ENCODE measurements around the gene THAP3. TPM values are rescaled to one million over a fixed set of nuclear protein-coding genes. Genes with fewer than 3 reads are reported as not detected.
A peak's percentile ranks its signal among the peaks of the same experiment; 100 is the strongest.

Gene THAP3
- total and polyA plus RNA-seq, 9 of the 15 experiments (the other 6 are each of a cell fraction or from before 2014, with no cell fraction given) = 1.9 to 31.2 (median 18.2) TPM

DNA sequence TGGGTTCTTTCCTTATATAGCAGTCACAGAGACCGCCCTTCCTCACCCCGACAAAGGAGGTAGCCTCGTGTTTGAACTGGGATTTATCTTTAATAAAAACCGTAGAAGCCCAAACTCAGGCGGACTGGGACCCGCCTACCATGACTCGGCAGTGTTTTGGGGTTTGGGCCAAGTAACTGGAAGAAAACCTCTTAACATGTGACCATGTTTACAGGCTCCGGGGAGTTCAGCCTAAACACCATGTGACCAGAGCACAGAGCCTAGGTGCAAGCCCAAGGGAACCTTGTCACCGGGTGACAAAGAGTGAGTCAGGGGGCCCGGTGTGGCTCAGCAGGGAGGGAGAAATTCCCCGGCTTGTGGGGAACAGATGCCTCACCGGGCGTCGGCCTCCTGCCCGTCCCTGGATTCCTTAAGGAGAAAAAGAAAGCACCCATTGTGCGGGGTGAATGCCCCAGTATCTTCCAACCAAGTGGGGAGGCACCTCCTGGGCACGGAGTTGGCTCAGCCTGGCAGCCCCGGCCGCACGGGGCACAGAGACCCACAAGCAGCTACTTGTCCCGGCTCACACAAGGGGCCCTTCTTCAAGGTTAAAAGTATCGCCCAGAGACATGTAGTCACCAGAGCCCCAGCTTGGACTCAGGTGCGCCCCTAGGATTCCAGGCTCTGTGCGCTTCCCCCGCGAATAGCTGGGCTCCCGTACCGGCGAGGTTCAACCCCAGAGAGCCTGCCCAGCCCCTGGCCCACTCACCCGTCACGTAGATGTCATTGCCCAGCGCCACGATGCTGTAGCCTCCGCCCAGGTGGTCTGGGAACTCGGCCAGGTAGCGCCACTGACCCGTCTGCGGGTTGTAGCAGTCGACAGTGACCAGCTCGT, 23.4 kb upstream of the THAP3 start (continued):
- no peak for TF ChIP-seq STAT5B (CRISPR knock-in tag; IDR thresholded peaks at IDR 0.05)
- TF ChIP-seq PHB2 (IDR thresholded peaks at IDR 0.05; ENCODE audit: low read depth) = no peak
- TF ChIP-seq, protein P1, sequence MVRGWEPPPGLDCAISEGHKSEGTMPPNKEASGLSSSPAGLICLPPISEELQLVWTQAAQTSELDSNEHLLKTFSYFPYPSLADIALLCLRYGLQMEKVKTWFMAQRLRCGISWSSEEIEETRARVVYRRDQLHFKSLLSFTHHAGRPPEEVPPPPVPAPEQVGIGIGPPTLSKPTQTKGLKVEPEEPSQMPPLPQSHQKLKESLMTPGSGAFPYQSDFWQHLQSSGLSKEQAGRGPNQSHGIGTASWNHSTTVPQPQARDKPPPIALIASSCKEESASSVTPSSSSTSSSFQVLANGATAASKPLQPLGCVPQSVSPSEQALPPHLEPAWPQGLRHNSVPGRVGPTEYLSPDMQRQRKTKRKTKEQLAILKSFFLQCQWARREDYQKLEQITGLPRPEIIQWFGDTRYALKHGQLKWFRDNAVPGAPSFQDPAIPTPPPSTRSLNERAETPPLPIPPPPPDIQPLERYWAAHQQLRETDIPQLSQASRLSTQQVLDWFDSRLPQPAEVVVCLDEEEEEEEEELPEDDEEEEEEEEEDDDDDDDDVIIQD (CRISPR knock-in tag; IDR thresholded peaks at IDR 0.05) = no peak
- TF ChIP-seq, protein P2, sequence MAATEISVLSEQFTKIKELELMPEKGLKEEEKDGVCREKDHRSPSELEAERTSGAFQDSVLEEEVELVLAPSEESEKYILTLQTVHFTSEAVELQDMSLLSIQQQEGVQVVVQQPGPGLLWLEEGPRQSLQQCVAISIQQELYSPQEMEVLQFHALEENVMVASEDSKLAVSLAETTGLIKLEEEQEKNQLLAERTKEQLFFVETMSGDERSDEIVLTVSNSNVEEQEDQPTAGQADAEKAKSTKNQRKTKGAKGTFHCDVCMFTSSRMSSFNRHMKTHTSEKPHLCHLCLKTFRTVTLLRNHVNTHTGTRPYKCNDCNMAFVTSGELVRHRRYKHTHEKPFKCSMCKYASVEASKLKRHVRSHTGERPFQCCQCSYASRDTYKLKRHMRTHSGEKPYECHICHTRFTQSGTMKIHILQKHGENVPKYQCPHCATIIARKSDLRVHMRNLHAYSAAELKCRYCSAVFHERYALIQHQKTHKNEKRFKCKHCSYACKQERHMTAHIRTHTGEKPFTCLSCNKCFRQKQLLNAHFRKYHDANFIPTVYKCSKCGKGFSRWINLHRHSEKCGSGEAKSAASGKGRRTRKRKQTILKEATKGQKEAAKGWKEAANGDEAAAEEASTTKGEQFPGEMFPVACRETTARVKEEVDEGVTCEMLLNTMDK (IDR thresholded peaks at IDR 0.05; ENCODE audit: borderline replicate concordance, insufficient read depth, low read depth, low read length, poor library complexity, severe bottlenecking) = no peak
- no peak for TF ChIP-seq ETV5 (CRISPR knock-in tag; IDR thresholded peaks at IDR 0.05; ENCODE audit: low read depth)
- TF ChIP-seq, protein P3, sequence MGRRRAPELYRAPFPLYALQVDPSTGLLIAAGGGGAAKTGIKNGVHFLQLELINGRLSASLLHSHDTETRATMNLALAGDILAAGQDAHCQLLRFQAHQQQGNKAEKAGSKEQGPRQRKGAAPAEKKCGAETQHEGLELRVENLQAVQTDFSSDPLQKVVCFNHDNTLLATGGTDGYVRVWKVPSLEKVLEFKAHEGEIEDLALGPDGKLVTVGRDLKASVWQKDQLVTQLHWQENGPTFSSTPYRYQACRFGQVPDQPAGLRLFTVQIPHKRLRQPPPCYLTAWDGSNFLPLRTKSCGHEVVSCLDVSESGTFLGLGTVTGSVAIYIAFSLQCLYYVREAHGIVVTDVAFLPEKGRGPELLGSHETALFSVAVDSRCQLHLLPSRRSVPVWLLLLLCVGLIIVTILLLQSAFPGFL (CRISPR knock-in tag; IDR thresholded peaks at IDR 0.05) = no peak
- TF ChIP-seq FOXP1 (CRISPR knock-in tag; IDR thresholded peaks at IDR 0.05) = peak; percentile 89; the same call in 1 of the 2 replicates
- TF ChIP-seq GATAD2A (IDR thresholded peaks at IDR 0.05) = no peak
- TF ChIP-seq MTA2 (IDR thresholded peaks at IDR 0.05; ENCODE audit: low read depth) = no peak
- no peak for TF ChIP-seq RHOXF2B (CRISPR knock-in tag; conservative IDR thresholded peaks at IDR 0.05)
- TF ChIP-seq, protein P4, sequence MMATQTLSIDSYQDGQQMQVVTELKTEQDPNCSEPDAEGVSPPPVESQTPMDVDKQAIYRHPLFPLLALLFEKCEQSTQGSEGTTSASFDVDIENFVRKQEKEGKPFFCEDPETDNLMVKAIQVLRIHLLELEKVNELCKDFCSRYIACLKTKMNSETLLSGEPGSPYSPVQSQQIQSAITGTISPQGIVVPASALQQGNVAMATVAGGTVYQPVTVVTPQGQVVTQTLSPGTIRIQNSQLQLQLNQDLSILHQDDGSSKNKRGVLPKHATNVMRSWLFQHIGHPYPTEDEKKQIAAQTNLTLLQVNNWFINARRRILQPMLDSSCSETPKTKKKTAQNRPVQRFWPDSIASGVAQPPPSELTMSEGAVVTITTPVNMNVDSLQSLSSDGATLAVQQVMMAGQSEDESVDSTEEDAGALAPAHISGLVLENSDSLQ (IDR thresholded peaks at IDR 0.05) = no peak; the same call in 1 of the 2 replicates
- TF ChIP-seq BMI1 (IDR thresholded peaks at IDR 0.05; ENCODE audit: low read length) = no peak
- TF ChIP-seq MEF2D (tag; conservative IDR thresholded peaks at IDR 0.05; ENCODE audit: low read depth) = no peak
- no peak for TF ChIP-seq KLF6 (CRISPR knock-in tag; IDR thresholded peaks at IDR 0.05; ENCODE audit: borderline replicate concordance)
- TF ChIP-seq SMAD2 (IDR thresholded peaks at IDR 0.05; ENCODE audit: low read depth, low read length) = no peak
- no peak for TF ChIP-seq LARP7 (IDR thresholded peaks at IDR 0.05)
- TF ChIP-seq, protein P5, sequence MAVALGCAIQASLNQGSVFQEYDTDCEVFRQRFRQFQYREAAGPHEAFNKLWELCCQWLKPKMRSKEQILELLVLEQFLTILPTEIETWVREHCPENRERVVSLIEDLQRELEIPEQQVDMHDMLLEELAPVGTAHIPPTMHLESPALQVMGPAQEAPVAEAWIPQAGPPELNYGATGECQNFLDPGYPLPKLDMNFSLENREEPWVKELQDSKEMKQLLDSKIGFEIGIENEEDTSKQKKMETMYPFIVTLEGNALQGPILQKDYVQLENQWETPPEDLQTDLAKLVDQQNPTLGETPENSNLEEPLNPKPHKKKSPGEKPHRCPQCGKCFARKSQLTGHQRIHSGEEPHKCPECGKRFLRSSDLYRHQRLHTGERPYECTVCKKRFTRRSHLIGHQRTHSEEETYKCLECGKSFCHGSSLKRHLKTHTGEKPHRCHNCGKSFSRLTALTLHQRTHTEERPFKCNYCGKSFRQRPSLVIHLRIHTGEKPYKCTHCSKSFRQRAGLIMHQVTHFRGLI (CRISPR knock-in tag; IDR thresholded peaks at IDR 0.05) = no peak
- TF ChIP-seq, protein P6, sequence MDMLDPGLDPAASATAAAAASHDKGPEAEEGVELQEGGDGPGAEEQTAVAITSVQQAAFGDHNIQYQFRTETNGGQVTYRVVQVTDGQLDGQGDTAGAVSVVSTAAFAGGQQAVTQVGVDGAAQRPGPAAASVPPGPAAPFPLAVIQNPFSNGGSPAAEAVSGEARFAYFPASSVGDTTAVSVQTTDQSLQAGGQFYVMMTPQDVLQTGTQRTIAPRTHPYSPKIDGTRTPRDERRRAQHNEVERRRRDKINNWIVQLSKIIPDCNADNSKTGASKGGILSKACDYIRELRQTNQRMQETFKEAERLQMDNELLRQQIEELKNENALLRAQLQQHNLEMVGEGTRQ (CRISPR knock-in tag; IDR thresholded peaks at IDR 0.05) = peak; percentile 91
- peak; percentile 94 for TF ChIP-seq MXI1 (IDR thresholded peaks at IDR 0.05; ENCODE audit: low read depth, low read length)

Data from K562 (cell line).